CD14-positive monocyte (primary cell): ENCODE results near the gene CHPT1. TPM values are rescaled to one million over a fixed set of nuclear protein-coding genes. Genes with fewer than 3 reads are reported as not detected.
"Not testable (repeated sequence)": the region's sequence is repeated elsewhere in the genome, so short reads cannot be mapped to it uniquely, and the experiment has no call there.

ENCODE experiments used
- DNase-seq, 3 donors: peaks; one replicate each; pipeline ENCODE4 v3.0.0-alpha.2; 2011 to 2022
- H2AFZ ChIP-seq: 2 replicates; pipeline ENCODE4 v1.6.0; 2012; ENCODE audit warnings: mild to moderate bottlenecking, low read depth, low read length, inconsistent platforms; ENCODE audit not compliant: insufficient read depth, poor library complexity, severe bottlenecking
- H3K27ac ChIP-seq, 2 donors: 1 replicate in 1 of 2; 2 replicates in 1 of 2; pipeline ENCODE4 v1.5.1; 2012 to 2013; ENCODE audit warnings: low read length in 2 of 2, control low read depth in 1 of 2, inconsistent platforms in 1 of 2, low read depth in 1 of 2, mild to moderate bottlenecking in 1 of 2
- H3K27me3 ChIP-seq, 2 donors: one replicate each; pipeline versions ENCODE4 v1.6.0 to v1.6.1; 2011 to 2013; ENCODE audit warnings: low read length in 2 of 2; ENCODE audit not compliant: control insufficient read depth in 2 of 2, insufficient read depth in 2 of 2
- H3K36me3 ChIP-seq, 2 donors: replicated peaks in 1 of 2; 1 replicate in 1 of 2; 2 replicates in 1 of 2; pipeline versions ENCODE4 v1.5.1 to v1.6.1; 2012 to 2013; ENCODE audit warnings: low read length in 2 of 2, control low read depth in 1 of 2, inconsistent platforms in 1 of 2, mild to moderate bottlenecking in 1 of 2; ENCODE audit not compliant: insufficient read depth in 2 of 2, control insufficient read depth in 1 of 2
- H3K4me1 ChIP-seq, 2 donors: 1 replicate in 1 of 2; 2 replicates in 1 of 2; pipeline versions ENCODE4 v1.5.1 to v1.6.1; 2012 to 2013; ENCODE audit warnings: low read length in 2 of 2, control low read depth in 1 of 2, inconsistent platforms in 1 of 2, mild to moderate bottlenecking in 1 of 2, moderate library complexity in 1 of 2; ENCODE audit not compliant: insufficient read depth in 2 of 2, control insufficient read depth in 1 of 2
- H3K4me2 ChIP-seq: replicated peaks from 2 replicates; pipeline ENCODE3; 2012; ENCODE audit warnings: low read length, moderate library complexity, mild to moderate bottlenecking; ENCODE audit not compliant: poor library complexity, severe bottlenecking; ENCODE audit errors: extremely low read depth
- H3K4me3 ChIP-seq, 3 experiments: fragments of 200-600 bp in 1 of 3; sonication (generic) in 1 of 3; replicated peaks in 1 of 3; 1 replicate in 2 of 3; 2 replicates in 1 of 3; pipeline ENCODE4 v1.5.1; 2011 to 2013; ENCODE audit warnings: low read length in 3 of 3, mild to moderate bottlenecking in 3 of 3, control low read depth in 2 of 3, low read depth in 2 of 3, inconsistent platforms in 1 of 3, moderate library complexity in 1 of 3
- H3K79me2 ChIP-seq: 2 replicates; pipeline ENCODE4 v1.6.0; 2012; ENCODE audit warnings: mild to moderate bottlenecking, control low read depth, inconsistent platforms, low read length, moderate library complexity; ENCODE audit not compliant: insufficient read depth
- H3K9ac ChIP-seq: 2 replicates; pipeline ENCODE4 v1.6.0; 2017; ENCODE audit warnings: low read length, mild to moderate bottlenecking; ENCODE audit not compliant: insufficient read depth, poor library complexity, severe bottlenecking
- H3K9me3 ChIP-seq, 2 donors: replicated peaks in 1 of 2; 1 replicate in 1 of 2; 2 replicates in 1 of 2; pipeline versions ENCODE4 v1.5.1 to v1.6.1; 2012 to 2013; ENCODE audit warnings: low read length in 2 of 2, control low read depth in 1 of 2; ENCODE audit not compliant: control insufficient read depth in 1 of 2, insufficient read depth in 1 of 2
- H4K20me1 ChIP-seq: 2 replicates; pipeline ENCODE4 v1.6.0; 2012; ENCODE audit warnings: mild to moderate bottlenecking, low read length, control low read depth, moderate library complexity; ENCODE audit not compliant: insufficient read depth
- H3K27ac Mint-ChIP-seq, 7 donors: one replicate each; pipeline ENCODE4 v1.8.0; 2020; ENCODE audit warnings: mild to moderate bottlenecking in 7 of 7, mixed read lengths in 7 of 7, moderate library complexity in 6 of 7, inconsistent platforms in 2 of 7
- H3K27me3 Mint-ChIP-seq, 3 donors: one replicate each; pipeline ENCODE4 v1.8.0; 2021 to 2022; ENCODE audit warnings: low read depth in 3 of 3, mild to moderate bottlenecking in 3 of 3, mixed read lengths in 3 of 3, moderate library complexity in 3 of 3, inconsistent platforms in 1 of 3
- H3K36me3 Mint-ChIP-seq, 2 donors: one replicate each; pipeline ENCODE4 v1.8.0; 2020; ENCODE audit warnings: mixed read lengths in 2 of 2, inconsistent platforms in 1 of 2, mild to moderate bottlenecking in 1 of 2
- H3K4me1 Mint-ChIP-seq: one replicate; pipeline ENCODE4 v1.8.0; 2020; ENCODE audit warnings: mild to moderate bottlenecking, mixed read lengths
- H3K4me3 Mint-ChIP-seq, 2 donors: one replicate each; pipeline ENCODE4 v1.8.0; 2020; ENCODE audit warnings: mild to moderate bottlenecking in 2 of 2, mixed read lengths in 2 of 2, moderate library complexity in 1 of 2
- H3K9me3 Mint-ChIP-seq, 7 donors: one replicate each; pipeline ENCODE4 v1.8.0; 2020 to 2022; ENCODE audit warnings: mixed read lengths in 7 of 7, mild to moderate bottlenecking in 6 of 7, moderate library complexity in 6 of 7, inconsistent platforms in 2 of 7
- CTCF ChIP-seq: fragments of 200-600 bp; IDR thresholded peaks from one replicate; pipeline ENCODE4 v1.8.0; 2022; ENCODE audit warnings: antibody characterized with exemption, mild to moderate bottlenecking
- WGBS: methylation state at CpG from one replicate; pipeline ENCODE4 v1.1.5; 2013; ENCODE audit warnings: missing lambda C conversion rate; ENCODE audit not compliant: insufficient coverage; 5-methylcytosine and 5-hydroxymethylcytosine counted together
- intact Hi-C, 2 donors: fragments of 100-400 bp; cut with micrococcal nuclease; formaldehyde crosslinking; loops; one replicate each; pipeline versions ENCODE4 v1.15.0 to v1.15.1; 2023
- polyA plus RNA-seq, 3 donors: library from polyadenylated mRNA; depleted of rRNA in 1 of 3; unstranded in 2 of 3; stranded (reverse) in 1 of 3; fragments of 300-500 nt in 2 of 3; fragments of >200 nt in 1 of 3; fragmentation: Illumina TruSeq in 2 of 3; gene quantifications; 1 replicate in 2 of 3; 2 replicates in 1 of 3; pipeline ENCODE4 v1.2.3, GENCODE V29; 2012 to 2021

Gene CHPT1
- polyA plus RNA-seq, 3 donors = 30.9 to 92.7 (median 36.7) TPM

DNA sequence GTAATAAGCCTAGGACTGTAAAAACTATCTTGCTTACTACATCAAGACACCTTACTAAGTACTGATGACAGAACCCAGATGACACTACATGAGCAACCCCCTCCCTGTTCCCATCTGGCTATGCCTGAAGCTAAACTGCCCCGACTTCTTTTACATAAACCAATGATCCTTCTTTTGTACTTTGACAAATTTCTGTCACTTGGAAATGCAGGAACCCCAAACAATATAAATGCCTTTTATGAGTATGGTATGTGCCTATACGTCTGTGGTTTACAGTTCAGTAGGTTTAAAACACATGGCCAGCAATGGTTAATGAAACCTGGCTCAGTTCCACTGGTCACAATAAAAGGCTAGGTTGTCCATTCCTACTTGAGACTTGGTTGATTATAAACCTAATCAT is 35.7 kb downstream of the CHPT1 start:
- no peaks in the 10 kb centered on the region for H3K9me3 ChIP-seq
- no peaks in the 10 kb centered on the region for H3K79me2 ChIP-seq
- H2AFZ ChIP-seq = no peak overlapping the region
- H4K20me1 ChIP-seq = no peaks in the 10 kb centered on the region
- no peaks in the 10 kb centered on the region for H3K4me1 Mint-ChIP-seq
- no peak overlapping the region for H3K4me3 ChIP-seq
- no peak overlapping the region for H3K4me2 ChIP-seq
- no peak overlapping the region for H3K27ac ChIP-seq
- H3K27me3 Mint-ChIP-seq = peaks cover 0 to 1% (median 0%) of the 10 kb centered on the region in 3 donors
- H3K27ac Mint-ChIP-seq = peak overlapping the region in 1 of 7 donors; percentile 46
- H3K27me3 ChIP-seq = no peaks in the 10 kb centered on the region
- DNase-seq = no peak
- WGBS = 100% methylated on average over 1 of the region's 2 CpGs
- H3K4me1 ChIP-seq = no peaks in the 10 kb centered on the region
- intact Hi-C loops = no loop called here
- H3K36me3 ChIP-seq = peaks cover 66 to 86% of the 10 kb centered on the region in 2 donors
- no peak overlapping the region for H3K9ac ChIP-seq
- TF ChIP-seq CTCF = no peak
- no peak overlapping the region for H3K4me3 Mint-ChIP-seq
- H3K36me3 Mint-ChIP-seq = peaks cover 54 to 65% of the 10 kb centered on the region in 2 donors
- peaks cover 0 to 4% (median 0%) of the 10 kb centered on the region in 7 donors for H3K9me3 Mint-ChIP-seq

GRCh38 chr12:101734482-101734881 is 37.0 kb downstream of the CHPT1 start:
- H3K36me3 ChIP-seq = peaks cover 65 to 86% of the 10 kb centered on the region in 2 donors
- 100% methylated on average over 3 of the region's 5 CpGs for WGBS
- H3K4me1 Mint-ChIP-seq, H3K9me3 Mint-ChIP-seq, H3K4me3 Mint-ChIP-seq, H3K4me1 ChIP-seq, H3K79me2 ChIP-seq, H3K27me3 ChIP-seq, H4K20me1 ChIP-seq, H3K27ac Mint-ChIP-seq, DNase-seq, H3K9me3 ChIP-seq, H3K4me3 ChIP-seq, intact Hi-C loops, H3K9ac ChIP-seq, H3K4me2 ChIP-seq, H3K27ac ChIP-seq, H3K27me3 Mint-ChIP-seq, H2AFZ ChIP-seq: not testable (repeated sequence)
- H3K36me3 Mint-ChIP-seq = peaks cover 55 to 68% of the 10 kb centered on the region in 2 donors
